GM12891 (cell line): Measurements from ENCODE around the gene GPR152.
"Not testable (repeated sequence)": the region's sequence is repeated elsewhere in the genome, so short reads cannot be mapped to it uniquely, and the experiment has no call there.

Experiments
- DNase-seq: peaks from one replicate; pipeline ENCODE4 v3.0.0; 2011; ENCODE audit warnings: low spot score; ENCODE audit not compliant: insufficient read length
- FAIRE-seq: peaks from 2 replicates; lab custom pipeline; 2011; peaks lifted over from hg19 to GRCh38; lab: Jason Lieb, UNC
- PAX5 ChIP-seq: IDR thresholded peaks from 2 replicates; pipeline ENCODE4 v1.6.1; 2011; ENCODE audit warnings: low read length, moderate library complexity, mild to moderate bottlenecking; ENCODE audit not compliant: insufficient read depth, severe bottlenecking
- POLR2A ChIP-seq: IDR thresholded peaks from 2 replicates; pipeline ENCODE4 v1.6.1; 2011; ENCODE audit warnings: low read depth, low read length, control low read depth
- POLR2AphosphoS5 ChIP-seq: IDR thresholded peaks from 2 replicates; pipeline ENCODE4 v1.6.1; 2011; ENCODE audit warnings: low read depth, low read length, control low read depth
- POU2F2 ChIP-seq: IDR thresholded peaks from 2 replicates; pipeline ENCODE4 v1.6.1; 2011; ENCODE audit warnings: low read depth, mild to moderate bottlenecking, control low read depth, low read length, moderate library complexity
- SPI1 ChIP-seq: IDR thresholded peaks from 2 replicates; pipeline ENCODE4 v1.6.1; 2011; ENCODE audit warnings: low read depth, low read length, control low read depth
- TAF1 ChIP-seq: IDR thresholded peaks from 2 replicates; pipeline ENCODE4 v1.6.1; 2011; ENCODE audit warnings: low read depth, low read length, control low read depth

Gene GPR152

GRCh38 chr11:67434395-67434881 lies 18.1 kb downstream of the GPR152 start:
- peak; percentile 65; the same call in 1 of the 2 replicates for TF ChIP-seq POLR2A
- no peak for TF ChIP-seq SPI1
- TF ChIP-seq POU2F2, result peak; percentile 87
- TF ChIP-seq PAX5, result no peak
- peak; percentile 97 for TF ChIP-seq POLR2AphosphoS5
- no peak for TF ChIP-seq TAF1
- peak; percentile 77 for FAIRE-seq
- DNase-seq, result no peak

GRCh38 chr11:67433536-67434394 lies 18.8 kb downstream of the GPR152 start:
- DNase-seq (no peak), FAIRE-seq (peak; percentile 73)
- TF ChIP-seq POLR2A (peak; percentile 43), TAF1 (no peak), POU2F2 (no peak; the same call in 1 of the 2 replicates), POLR2AphosphoS5 (0 out of 2 replicates have a peak, but pooled peaks have one; percentile 4)

GRCh38 chr11:67432655-67433349 lies 19.7 kb downstream of the GPR152 start:
- no peak for FAIRE-seq
- TF ChIP-seq SPI1 (no peak), POU2F2 (no peak; the same call in 1 of the 2 replicates), POLR2A (peak; percentile 5; the same call in 1 of the 2 replicates), POLR2AphosphoS5 (no peak; the same call in 1 of the 2 replicates), TAF1 (no peak), PAX5 (no peak)
- no peak for DNase-seq

GRCh38 chr11:67431346-67432249 lies 20.9 kb downstream of the GPR152 start:
- FAIRE-seq (no peak), DNase-seq (no peak)
- TF ChIP-seq POLR2A (peak; percentile 80), SPI1 (no peak), POLR2AphosphoS5 (0 out of 2 replicates have a peak, but pooled peaks have one; percentile 46), POU2F2 (no peak), PAX5 (no peak), TAF1 (no peak)

- FAIRE-seq (no peak), DNase-seq (no peak)
- TF ChIP-seq POU2F2, result no peak
- TF ChIP-seq PAX5, result no peak
- no peak for TF ChIP-seq POLR2AphosphoS5
- TF ChIP-seq POLR2A, result no peak
- TF ChIP-seq SPI1, result no peak
- TF ChIP-seq TAF1, result no peak
These were observed 22.8 kb downstream of the GPR152 start for GRCh38 chr11:67429722-67430121.

GRCh38 chr11:67429038-67429668 lies 23.4 kb downstream of the GPR152 start:
- FAIRE-seq, result peak; percentile 55
- no peak for TF ChIP-seq POLR2AphosphoS5
- TF ChIP-seq POU2F2, result peak; percentile 30; the same call in 1 of the 2 replicates
- no peak for TF ChIP-seq TAF1
- peak; percentile 22; the same call in 1 of the 2 replicates for TF ChIP-seq POLR2A
- TF ChIP-seq SPI1, result no peak
- DNase-seq, result no peak

GRCh38 chr11:67428052-67429001 lies 24.2 kb downstream of the GPR152 start, which contains the start of gene RPS6KB2:
RPS6KB2 (plus strand) TSS chr11:67428494; CDS start chr11:67428546, 52 bp downstream.
- peak; percentile 99 for DNase-seq
- FAIRE-seq, result peak; percentile 99
- 0 out of 2 replicates have a peak, but pooled peaks have one; percentile 69 for TF ChIP-seq POLR2AphosphoS5
- peak; percentile 63 for TF ChIP-seq TAF1
- peak; percentile 45; the same call in 1 of the 2 replicates for TF ChIP-seq POU2F2
- no peak for TF ChIP-seq SPI1
- TF ChIP-seq PAX5, result no peak
- peak; percentile 61; the same call in 1 of the 2 replicates for TF ChIP-seq POLR2A

GRCh38 chr11:67427364-67427859 lies 25.1 kb downstream of the GPR152 start:
- DNase-seq, FAIRE-seq: not testable (repeated sequence)
